Measurements from ENCODE around the gene RTRAF.
A peak's percentile ranks its signal among the peaks of the same experiment; 100 is the strongest.

GRCh38 chr14:52013984-52014600, 24.7 kb downstream of the RTRAF start:
- TF ChIP-seq, protein P1, sequence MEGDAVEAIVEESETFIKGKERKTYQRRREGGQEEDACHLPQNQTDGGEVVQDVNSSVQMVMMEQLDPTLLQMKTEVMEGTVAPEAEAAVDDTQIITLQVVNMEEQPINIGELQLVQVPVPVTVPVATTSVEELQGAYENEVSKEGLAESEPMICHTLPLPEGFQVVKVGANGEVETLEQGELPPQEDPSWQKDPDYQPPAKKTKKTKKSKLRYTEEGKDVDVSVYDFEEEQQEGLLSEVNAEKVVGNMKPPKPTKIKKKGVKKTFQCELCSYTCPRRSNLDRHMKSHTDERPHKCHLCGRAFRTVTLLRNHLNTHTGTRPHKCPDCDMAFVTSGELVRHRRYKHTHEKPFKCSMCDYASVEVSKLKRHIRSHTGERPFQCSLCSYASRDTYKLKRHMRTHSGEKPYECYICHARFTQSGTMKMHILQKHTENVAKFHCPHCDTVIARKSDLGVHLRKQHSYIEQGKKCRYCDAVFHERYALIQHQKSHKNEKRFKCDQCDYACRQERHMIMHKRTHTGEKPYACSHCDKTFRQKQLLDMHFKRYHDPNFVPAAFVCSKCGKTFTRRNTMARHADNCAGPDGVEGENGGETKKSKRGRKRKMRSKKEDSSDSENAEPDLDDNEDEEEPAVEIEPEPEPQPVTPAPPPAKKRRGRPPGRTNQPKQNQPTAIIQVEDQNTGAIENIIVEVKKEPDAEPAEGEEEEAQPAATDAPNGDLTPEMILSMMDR (IDR thresholded peaks at IDR 0.05 in 2 of 3, conservative IDR thresholded peaks at IDR 0.05 in 1 of 3; ENCODE audit: control insufficient read depth in 2 of 3, extremely low read depth in 1 of 3, insufficient read depth in 1 of 3, low read depth in 3 of 3, low read length in 3 of 3), result peak; percentile 8 to 33 (median 31); a peak in 3 of 6 replicates
- no peak for TF ChIP-seq GABPA (IDR thresholded peaks at IDR 0.05; ENCODE audit: low read depth)
- no peak for TF ChIP-seq SMAD1 (IDR thresholded peaks at IDR 0.05; ENCODE audit: low read depth, partially characterized antibody)
- 0 out of 2 replicates have a peak, but pooled peaks have one; percentile 35 for TF ChIP-seq POLR2A (IDR thresholded peaks at IDR 0.05; ENCODE audit: low read depth, low read length)
- TF ChIP-seq, protein P2, sequence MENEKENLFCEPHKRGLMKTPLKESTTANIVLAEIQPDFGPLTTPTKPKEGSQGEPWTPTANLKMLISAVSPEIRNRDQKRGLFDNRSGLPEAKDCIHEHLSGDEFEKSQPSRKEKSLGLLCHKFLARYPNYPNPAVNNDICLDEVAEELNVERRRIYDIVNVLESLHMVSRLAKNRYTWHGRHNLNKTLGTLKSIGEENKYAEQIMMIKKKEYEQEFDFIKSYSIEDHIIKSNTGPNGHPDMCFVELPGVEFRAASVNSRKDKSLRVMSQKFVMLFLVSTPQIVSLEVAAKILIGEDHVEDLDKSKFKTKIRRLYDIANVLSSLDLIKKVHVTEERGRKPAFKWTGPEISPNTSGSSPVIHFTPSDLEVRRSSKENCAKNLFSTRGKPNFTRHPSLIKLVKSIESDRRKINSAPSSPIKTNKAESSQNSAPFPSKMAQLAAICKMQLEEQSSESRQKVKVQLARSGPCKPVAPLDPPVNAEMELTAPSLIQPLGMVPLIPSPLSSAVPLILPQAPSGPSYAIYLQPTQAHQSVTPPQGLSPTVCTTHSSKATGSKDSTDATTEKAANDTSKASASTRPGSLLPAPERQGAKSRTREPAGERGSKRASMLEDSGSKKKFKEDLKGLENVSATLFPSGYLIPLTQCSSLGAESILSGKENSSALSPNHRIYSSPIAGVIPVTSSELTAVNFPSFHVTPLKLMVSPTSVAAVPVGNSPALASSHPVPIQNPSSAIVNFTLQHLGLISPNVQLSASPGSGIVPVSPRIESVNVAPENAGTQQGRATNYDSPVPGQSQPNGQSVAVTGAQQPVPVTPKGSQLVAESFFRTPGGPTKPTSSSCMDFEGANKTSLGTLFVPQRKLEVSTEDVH (IDR thresholded peaks at IDR 0.05; ENCODE audit: low read depth, partially characterized antibody), result no peak
- TF ChIP-seq EGR1 (IDR thresholded peaks at IDR 0.05; ENCODE audit: borderline replicate concordance in 1 of 2, low read depth in 2 of 2, low read length in 2 of 2), result no peak
- TF ChIP-seq EP300 (IDR thresholded peaks at IDR 0.05; ENCODE audit: borderline replicate concordance in 1 of 2, control insufficient read depth in 1 of 2, low read depth in 2 of 2, low read length in 2 of 2), result no peak
- no peak for TF ChIP-seq REST (IDR thresholded peaks at IDR 0.05; ENCODE audit: low read depth, low read length)
- TF ChIP-seq FOXK2 (IDR thresholded peaks at IDR 0.05), result no peak
- no peak for TF ChIP-seq CBX3 (IDR thresholded peaks at IDR 0.05; ENCODE audit: borderline replicate concordance, low read depth)
- no peak for TF ChIP-seq JUND (IDR thresholded peaks at IDR 0.05; ENCODE audit: low read depth, low read length)
- no peak for TF ChIP-seq RFX5 (IDR thresholded peaks at IDR 0.05; ENCODE audit: low read depth, low read length)
